ENCODE data around the gene CYP39A1. TPM values are rescaled to one million over a fixed set of nuclear protein-coding genes. Genes with fewer than 3 reads are reported as not detected.

CYP39A1 gene
- total and polyA plus RNA-seq, 2 donors = 1.2 to 1.7 TPM

DNA sequence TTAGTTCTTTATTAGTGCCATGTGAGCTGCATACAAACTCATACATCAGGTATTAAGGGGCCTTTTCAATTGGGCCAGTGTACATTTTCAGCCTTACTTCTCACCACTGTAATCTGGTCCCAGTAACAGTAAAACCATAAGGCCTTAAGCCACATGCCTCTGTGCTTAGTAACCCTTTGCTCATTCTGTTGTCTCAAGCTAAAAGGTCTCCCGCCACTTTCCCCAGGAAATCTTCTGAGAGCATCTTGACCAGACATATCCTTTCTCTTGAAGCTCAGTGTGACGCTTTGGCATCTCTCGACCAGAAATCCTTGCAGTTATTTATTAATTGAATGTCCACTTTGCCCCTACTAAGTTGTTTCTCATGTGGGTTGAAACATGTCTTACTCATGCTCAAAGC is 68.0 kb downstream of the CYP39A1 start:
- no peak overlapping the region for H3K27ac ChIP-seq (ENCODE audit: low read depth in 1 of 2, low read length in 1 of 2)
- WGBS = 96% methylated on average over 3 of the region's 3 CpGs
- no peak overlapping the region for H3K4me3 ChIP-seq (ENCODE audit: low read length in 2 of 2)
- no peaks in the 10 kb centered on the region for H3K4me1 ChIP-seq (ENCODE audit: control insufficient read depth in 2 of 2, insufficient read depth in 2 of 2, low read length in 2 of 2)
- H3K36me3 ChIP-seq (ENCODE audit: control insufficient read depth in 2 of 2, insufficient read depth in 2 of 2, low read length in 1 of 2) = no peaks in the 10 kb centered on the region
- no peak for DNase-seq (ENCODE audit: low read depth in 6 of 9, low spot score in 9 of 9)
- no peaks in the 10 kb centered on the region for H3K9me3 ChIP-seq (ENCODE audit: control insufficient read depth in 2 of 2, insufficient read depth in 1 of 2, low read length in 1 of 2)
- H3K27me3 ChIP-seq (ENCODE audit: control insufficient read depth in 2 of 2, insufficient read depth in 1 of 2, low read length in 1 of 2) = no peaks in the 10 kb centered on the region

DNA sequence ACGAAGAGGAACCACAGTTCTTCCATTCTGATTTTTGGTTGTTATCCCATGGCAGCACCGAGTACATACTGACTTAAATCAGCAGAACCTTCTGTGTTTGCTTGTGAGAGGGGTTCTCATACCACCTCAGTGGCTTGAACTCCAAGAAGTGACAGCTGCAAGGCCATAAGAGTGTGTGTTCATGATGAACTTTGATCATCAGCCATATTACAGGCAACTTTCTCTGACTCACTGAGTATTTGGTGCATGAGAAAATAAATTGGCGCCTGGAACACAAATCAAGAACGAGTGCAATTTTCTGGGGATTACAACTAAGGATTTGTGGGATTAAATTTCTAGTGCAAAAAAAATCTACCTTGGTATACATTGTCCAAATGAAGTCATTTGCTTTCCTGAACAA is 68.9 kb downstream of the CYP39A1 start:
- Histone ChIP-seq H3K27me3 (ENCODE audit: control insufficient read depth in 2 of 2, insufficient read depth in 1 of 2, low read length in 1 of 2) (no peaks in the 10 kb centered on the region), H3K4me3 (ENCODE audit: low read length in 2 of 2) (no peak overlapping the region), H3K9me3 (ENCODE audit: control insufficient read depth in 2 of 2, insufficient read depth in 1 of 2, low read length in 1 of 2) (no peaks in the 10 kb centered on the region), H3K36me3 (ENCODE audit: control insufficient read depth in 2 of 2, insufficient read depth in 2 of 2, low read length in 1 of 2) (no peaks in the 10 kb centered on the region), H3K4me1 (ENCODE audit: control insufficient read depth in 2 of 2, insufficient read depth in 2 of 2, low read length in 2 of 2) (no peaks in the 10 kb centered on the region), H3K27ac (ENCODE audit: low read depth in 1 of 2, low read length in 1 of 2) (no peak overlapping the region)
- 91% methylated on average over 4 of the region's 4 CpGs for WGBS
- no peak for DNase-seq (ENCODE audit: low read depth in 6 of 9, low spot score in 9 of 9)

DNA sequence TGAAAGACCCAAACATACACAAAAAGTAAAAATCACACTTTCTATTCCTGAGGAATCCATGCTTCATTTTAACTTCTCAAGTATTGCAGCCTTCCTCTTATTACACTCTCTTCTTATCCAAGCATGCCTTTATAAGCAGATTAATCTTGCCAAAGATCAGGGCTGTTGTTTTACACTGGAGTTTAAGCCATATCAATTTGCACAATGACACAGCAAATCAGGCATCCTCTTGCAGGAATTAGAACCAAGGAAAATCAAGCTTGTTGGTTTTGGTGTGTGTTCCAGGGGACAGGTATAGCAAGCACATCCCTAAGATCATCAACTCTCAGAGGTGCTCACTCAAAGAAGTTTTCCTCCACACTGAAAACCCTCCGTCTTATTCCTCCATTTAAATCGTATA is 69.5 kb downstream of the CYP39A1 start:
- Histone ChIP-seq H3K4me3 (ENCODE audit: low read length in 2 of 2) (no peak overlapping the region), H3K9me3 (ENCODE audit: control insufficient read depth in 2 of 2, insufficient read depth in 1 of 2, low read length in 1 of 2) (no peaks in the 10 kb centered on the region), H3K27ac (ENCODE audit: low read depth in 1 of 2, low read length in 1 of 2) (no peak overlapping the region), H3K4me1 (ENCODE audit: control insufficient read depth in 2 of 2, insufficient read depth in 2 of 2, low read length in 2 of 2) (no peaks in the 10 kb centered on the region), H3K36me3 (ENCODE audit: control insufficient read depth in 2 of 2, insufficient read depth in 2 of 2, low read length in 1 of 2) (no peaks in the 10 kb centered on the region), H3K27me3 (ENCODE audit: control insufficient read depth in 2 of 2, insufficient read depth in 1 of 2, low read length in 1 of 2) (no peaks in the 10 kb centered on the region)
- WGBS = 94% methylated on average over 2 of the region's 2 CpGs
- no peak for DNase-seq (ENCODE audit: low read depth in 6 of 9, low spot score in 9 of 9)

DNA sequence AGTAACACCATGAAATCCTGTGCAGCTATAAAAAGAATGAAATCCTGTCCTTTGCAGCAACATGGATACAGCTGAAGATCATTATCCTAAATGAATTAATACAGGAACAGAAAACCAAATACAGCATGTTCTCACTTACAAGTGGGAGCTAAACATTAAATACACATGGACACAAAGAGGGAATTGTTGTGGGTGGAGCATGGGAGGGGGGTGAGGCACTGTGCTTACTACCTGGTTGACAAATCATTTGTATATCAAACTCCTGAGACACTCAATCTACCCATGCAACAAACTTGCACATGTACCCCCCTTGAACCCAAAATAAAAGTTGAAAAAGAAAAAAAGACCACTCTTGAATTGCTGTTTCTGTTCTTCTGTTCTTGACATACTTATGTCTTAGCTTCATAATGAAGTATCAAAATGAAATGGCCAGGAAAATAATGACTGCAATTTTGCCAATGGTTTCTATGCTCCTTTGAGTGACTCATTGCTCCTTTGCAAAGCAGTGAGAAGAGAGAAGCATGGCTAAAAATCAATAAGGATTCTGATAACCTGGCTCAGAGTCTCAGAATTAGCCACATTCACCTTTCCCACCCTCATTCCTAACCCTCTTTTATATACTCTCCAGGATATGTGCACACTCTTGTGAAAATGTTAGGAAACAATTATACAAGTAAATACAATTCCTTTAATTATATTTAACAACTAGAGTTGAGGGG is 71.0 kb downstream of the CYP39A1 start:
- H3K36me3 ChIP-seq (ENCODE audit: control insufficient read depth in 2 of 2, insufficient read depth in 2 of 2, low read length in 1 of 2) = no peaks in the 10 kb centered on the region
- H3K4me3 ChIP-seq (ENCODE audit: low read length in 2 of 2) = no peak overlapping the region
- no peaks in the 10 kb centered on the region for H3K4me1 ChIP-seq (ENCODE audit: control insufficient read depth in 2 of 2, insufficient read depth in 2 of 2, low read length in 2 of 2)
- DNase-seq (ENCODE audit: low read depth in 6 of 9, low spot score in 9 of 9) = no peak
- no peaks in the 10 kb centered on the region for H3K27me3 ChIP-seq (ENCODE audit: control insufficient read depth in 2 of 2, insufficient read depth in 1 of 2, low read length in 1 of 2)
- H3K27ac ChIP-seq (ENCODE audit: low read depth in 1 of 2, low read length in 1 of 2) = no peak overlapping the region
- no peaks in the 10 kb centered on the region for H3K9me3 ChIP-seq (ENCODE audit: control insufficient read depth in 2 of 2, insufficient read depth in 1 of 2, low read length in 1 of 2)

DNA sequence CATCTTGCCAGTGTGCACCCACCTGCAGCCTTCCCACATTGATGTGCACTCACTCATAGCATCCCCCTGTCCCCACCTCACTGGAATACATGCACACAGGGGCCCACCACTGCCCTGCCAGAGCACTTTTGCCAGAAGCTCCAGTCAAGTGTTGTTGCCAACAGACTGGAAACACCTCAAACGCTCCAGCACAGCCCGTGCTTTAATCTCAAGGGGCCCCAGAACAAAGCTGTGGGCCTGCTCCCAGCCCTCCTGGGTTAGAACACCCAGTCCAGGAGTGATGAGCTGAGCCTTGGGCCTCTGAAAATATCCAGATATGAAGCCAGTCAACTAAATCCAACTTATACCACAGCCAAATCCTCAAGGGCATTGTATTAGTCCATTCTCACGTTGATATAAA is 77.1 kb downstream of the CYP39A1 start:
- WGBS = 96% methylated on average over 3 of the region's 3 CpGs

DNA sequence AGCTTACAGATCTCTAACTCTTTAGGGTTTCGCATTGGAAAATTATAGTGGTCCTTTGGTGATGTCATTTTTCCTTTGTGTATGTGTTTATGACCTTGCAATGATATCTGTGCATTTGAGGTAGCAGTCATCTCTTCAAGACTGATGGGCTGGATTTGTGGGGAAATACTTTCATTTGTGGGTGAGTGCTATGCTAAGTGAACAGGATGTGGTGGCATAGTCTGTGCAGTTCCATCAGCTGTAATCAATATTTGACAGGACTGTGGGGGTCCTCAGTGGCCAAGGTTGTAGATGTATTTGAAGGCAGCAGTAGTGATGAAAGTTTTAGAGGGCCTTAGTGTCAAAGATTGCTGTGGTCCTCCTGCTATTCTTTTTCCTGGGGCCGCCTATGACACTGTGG is 79.5 kb downstream of the CYP39A1 start:
- no peak for DNase-seq (ENCODE audit: low read depth in 6 of 9, low spot score in 9 of 9)
- no peaks in the 10 kb centered on the region for H3K4me1 ChIP-seq (ENCODE audit: control insufficient read depth in 2 of 2, insufficient read depth in 2 of 2, low read length in 2 of 2)
- H3K27me3 ChIP-seq (ENCODE audit: control insufficient read depth in 2 of 2, insufficient read depth in 1 of 2, low read length in 1 of 2) = no peaks in the 10 kb centered on the region
- no peaks in the 10 kb centered on the region for H3K36me3 ChIP-seq (ENCODE audit: control insufficient read depth in 2 of 2, insufficient read depth in 2 of 2, low read length in 1 of 2)
- no peak overlapping the region for H3K4me3 ChIP-seq (ENCODE audit: low read length in 2 of 2)
- H3K27ac ChIP-seq (ENCODE audit: low read depth in 1 of 2, low read length in 1 of 2) = no peak overlapping the region
- H3K9me3 ChIP-seq (ENCODE audit: control insufficient read depth in 2 of 2, insufficient read depth in 1 of 2, low read length in 1 of 2) = no peaks in the 10 kb centered on the region
- 49% methylated on average over 2 of the region's 2 CpGs for WGBS

More for the DNA sequence above, 77.1 kb downstream of the CYP39A1 start:
- DNase-seq (ENCODE audit: low read depth in 6 of 9, low spot score in 9 of 9) = no peak
- Histone ChIP-seq H3K27me3 (ENCODE audit: control insufficient read depth in 2 of 2, insufficient read depth in 1 of 2, low read length in 1 of 2) (no peaks in the 10 kb centered on the region), H3K36me3 (ENCODE audit: control insufficient read depth in 2 of 2, insufficient read depth in 2 of 2, low read length in 1 of 2) (no peaks in the 10 kb centered on the region), H3K27ac (ENCODE audit: low read depth in 1 of 2, low read length in 1 of 2) (no peak overlapping the region), H3K4me3 (ENCODE audit: low read length in 2 of 2) (no peak overlapping the region), H3K4me1 (ENCODE audit: control insufficient read depth in 2 of 2, insufficient read depth in 2 of 2, low read length in 2 of 2) (no peaks in the 10 kb centered on the region), H3K9me3 (ENCODE audit: control insufficient read depth in 2 of 2, insufficient read depth in 1 of 2, low read length in 1 of 2) (no peaks in the 10 kb centered on the region)

DNA sequence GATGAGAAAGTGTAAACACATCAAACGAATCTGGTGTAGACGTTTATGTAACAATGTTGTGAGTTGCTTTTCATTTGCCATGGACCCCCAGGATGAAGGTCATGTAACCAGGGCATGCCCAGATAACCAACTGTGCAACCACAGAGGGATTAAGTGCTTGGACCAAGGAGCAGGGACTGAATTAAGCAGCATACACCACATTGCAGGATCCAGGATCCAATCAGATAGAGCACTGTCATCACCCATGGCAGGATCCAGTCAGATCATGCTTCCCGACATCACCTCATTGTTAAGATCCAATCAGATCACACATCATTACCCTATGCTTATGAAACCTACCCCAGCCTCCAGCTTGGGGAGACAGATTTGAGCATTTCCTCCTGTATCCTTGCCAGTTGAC is 87.1 kb downstream of the CYP39A1 start:
- Histone ChIP-seq H3K4me1 (ENCODE audit: control insufficient read depth in 2 of 2, insufficient read depth in 2 of 2, low read length in 2 of 2) (no peaks in the 10 kb centered on the region), H3K36me3 (ENCODE audit: control insufficient read depth in 2 of 2, insufficient read depth in 2 of 2, low read length in 1 of 2) (no peaks in the 10 kb centered on the region), H3K9me3 (ENCODE audit: control insufficient read depth in 2 of 2, insufficient read depth in 1 of 2, low read length in 1 of 2) (no peaks in the 10 kb centered on the region), H3K27ac (ENCODE audit: low read depth in 1 of 2, low read length in 1 of 2) (no peak overlapping the region), H3K27me3 (ENCODE audit: control insufficient read depth in 2 of 2, insufficient read depth in 1 of 2, low read length in 1 of 2) (no peaks in the 10 kb centered on the region), H3K4me3 (ENCODE audit: low read length in 2 of 2) (no peak overlapping the region)
- no peak for DNase-seq (ENCODE audit: low read depth in 6 of 9, low spot score in 9 of 9)
- WGBS = 95% methylated on average over 3 of the region's 3 CpGs

DNA sequence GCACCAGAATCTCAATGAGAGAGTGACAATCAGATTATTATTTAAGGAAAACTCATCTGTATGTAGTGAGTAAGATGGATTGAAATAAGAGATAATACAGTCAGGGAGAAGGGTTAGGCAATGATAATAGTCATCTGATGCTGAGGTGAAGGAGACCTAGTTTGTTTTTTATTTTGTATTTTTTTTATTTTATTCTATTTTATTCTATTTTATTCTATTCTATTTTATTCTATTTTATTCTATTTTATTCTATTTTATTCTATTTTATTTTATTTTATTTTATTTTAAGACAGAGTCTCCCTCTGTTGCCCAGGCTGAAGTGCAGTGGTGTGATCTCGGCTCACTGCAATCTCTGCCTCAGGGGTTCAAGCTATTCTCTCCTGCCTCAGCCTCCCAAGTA is 88.7 kb downstream of the CYP39A1 start:
- Histone ChIP-seq H3K4me1 (ENCODE audit: control insufficient read depth in 2 of 2, insufficient read depth in 2 of 2, low read length in 2 of 2) (no peaks in the 10 kb centered on the region), H3K27ac (ENCODE audit: low read depth in 1 of 2, low read length in 1 of 2) (no peak overlapping the region), H3K36me3 (ENCODE audit: control insufficient read depth in 2 of 2, insufficient read depth in 2 of 2, low read length in 1 of 2) (no peaks in the 10 kb centered on the region), H3K27me3 (ENCODE audit: control insufficient read depth in 2 of 2, insufficient read depth in 1 of 2, low read length in 1 of 2) (no peaks in the 10 kb centered on the region), H3K9me3 (ENCODE audit: control insufficient read depth in 2 of 2, insufficient read depth in 1 of 2, low read length in 1 of 2) (no peaks in the 10 kb centered on the region), H3K4me3 (ENCODE audit: low read length in 2 of 2) (no peak overlapping the region)
- WGBS = 96% methylated on average over 1 of the region's 1 CpG
- no peak for DNase-seq (ENCODE audit: low read depth in 6 of 9, low spot score in 9 of 9)

DNA sequence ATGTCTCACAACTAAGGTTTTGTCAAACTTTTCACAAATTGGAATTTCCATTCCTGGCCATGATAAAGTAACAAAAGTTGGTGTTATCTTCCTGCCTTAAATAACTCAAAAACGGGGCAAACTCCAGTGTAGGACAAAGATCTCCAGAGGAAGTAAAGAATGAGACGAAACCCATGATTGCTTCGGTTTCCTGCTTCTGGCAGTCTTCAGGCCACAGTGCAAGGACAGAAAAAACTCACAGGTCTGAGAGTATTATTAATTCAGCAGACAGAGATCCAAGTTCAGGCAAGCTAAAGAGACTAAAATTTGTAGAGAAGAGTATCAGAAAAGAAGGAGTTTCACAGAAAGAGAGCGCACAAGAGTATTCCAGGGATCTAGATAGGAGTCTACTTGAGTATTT is 96.6 kb downstream of the CYP39A1 start:
- no peak for DNase-seq (ENCODE audit: low read depth in 6 of 9, low spot score in 9 of 9)
- WGBS = 32% methylated on average over 4 of the region's 4 CpGs
- Histone ChIP-seq H3K9me3 (ENCODE audit: control insufficient read depth in 2 of 2, insufficient read depth in 1 of 2, low read length in 1 of 2) (no peaks in the 10 kb centered on the region), H3K27ac (ENCODE audit: low read depth in 1 of 2, low read length in 1 of 2) (no peak overlapping the region), H3K4me1 (ENCODE audit: control insufficient read depth in 2 of 2, insufficient read depth in 2 of 2, low read length in 2 of 2) (no peaks in the 10 kb centered on the region), H3K27me3 (ENCODE audit: control insufficient read depth in 2 of 2, insufficient read depth in 1 of 2, low read length in 1 of 2) (no peaks in the 10 kb centered on the region), H3K4me3 (ENCODE audit: low read length in 2 of 2) (no peak overlapping the region), H3K36me3 (ENCODE audit: control insufficient read depth in 2 of 2, insufficient read depth in 2 of 2, low read length in 1 of 2) (no peaks in the 10 kb centered on the region)
